BLaER1 treated with 17β-estradiol and CSF1 and Interleukin-3, amounts not matched to agents 10 nM and 100 nM (cell line): ENCODE measurements around the gene TIAM2.

Source experiments
- H3K27ac ChIP-seq, 11 experiments: shearing (Covaris generic); formaldehyde crosslinking; 2 replicates each; pipeline ENCODE4 v1.8.1; 2022
- H3K27me3 ChIP-seq, 11 experiments: shearing (Covaris generic); formaldehyde crosslinking; 2 replicates each; pipeline ENCODE4 v1.8.1; 2022
- H3K36me3 ChIP-seq, 11 experiments: shearing (Covaris generic); formaldehyde crosslinking; 2 replicates each; pipeline ENCODE4 v1.8.1; 2022
- H3K4me1 ChIP-seq, 10 experiments: shearing (Covaris generic); formaldehyde crosslinking; 2 replicates each; pipeline ENCODE4 v1.8.1; 2022
- H3K4me2 ChIP-seq, 11 experiments: shearing (Covaris generic); formaldehyde crosslinking; 2 replicates each; pipeline ENCODE4 v1.8.1; 2022
- H3K4me3 ChIP-seq, 10 experiments: shearing (Covaris generic); formaldehyde crosslinking; 2 replicates each; pipeline ENCODE4 v1.8.1; 2022
- H3K9ac ChIP-seq, 11 experiments: shearing (Covaris generic); formaldehyde crosslinking; 2 replicates each; pipeline ENCODE4 v1.8.1; 2022
- H3K9me3 ChIP-seq, 11 experiments: shearing (Covaris generic); formaldehyde crosslinking; replicated peaks in 1 of 11; 2 replicates each; pipeline ENCODE4 v1.8.1; 2022
- H4K20me1 ChIP-seq, 11 experiments: shearing (Covaris generic); formaldehyde crosslinking; 2 replicates each; pipeline ENCODE4 v1.8.1; 2022
- Cebpa-rat ChIP-seq, 11 experiments: shearing (Covaris generic); IDR thresholded peaks; 2 replicates each; pipeline ENCODE4 v1.8.1; 2022

TIAM2 gene

DNA sequence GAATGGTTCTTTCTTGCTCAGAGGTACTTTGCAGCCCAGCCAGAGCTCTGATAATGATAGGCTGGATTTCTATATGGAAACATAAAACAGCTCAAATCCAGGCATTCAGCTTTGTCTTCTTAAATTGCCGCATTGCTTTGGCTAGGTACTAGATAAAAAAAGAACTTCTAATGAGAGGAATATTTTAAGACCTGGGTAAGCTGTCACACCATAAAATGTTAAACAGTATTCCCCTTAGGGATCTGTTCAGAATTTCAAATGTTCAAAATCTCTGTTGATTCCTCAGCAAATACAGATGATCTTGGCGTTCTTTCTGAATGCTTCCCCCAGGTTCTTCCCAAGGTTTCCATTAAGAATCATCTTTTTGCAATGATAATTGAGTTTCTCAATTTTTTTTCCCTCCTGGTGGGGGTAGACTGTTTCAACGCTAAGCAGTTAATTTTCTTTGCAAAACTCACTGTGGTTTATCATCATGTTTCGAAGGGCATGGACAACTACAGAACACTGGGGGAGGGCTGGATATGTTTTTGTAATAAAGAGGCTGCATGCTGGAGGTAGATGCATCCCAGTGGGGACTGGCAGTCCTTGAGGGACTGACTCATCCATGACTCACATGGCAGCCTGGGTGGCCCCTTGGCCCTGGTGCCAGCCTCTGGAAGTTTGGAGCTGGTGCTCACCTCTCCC is 31.0 kb downstream of the TIAM2 start:
- Histone ChIP-seq H4K20me1 (no peaks in the 10 kb centered on the region), H3K27me3 (no peaks in the 10 kb centered on the region), H3K27ac (no peak overlapping the region), H3K4me2 (no peak overlapping the region), H3K9me3 (no peaks in the 10 kb centered on the region), H3K9ac (no peak overlapping the region), H3K36me3 (no peaks in the 10 kb centered on the region), H3K4me1 (peaks cover 0 to 6% (median 0%) of the 10 kb centered on the region in 10 experiments; a peak in 1 of 20 replicates), H3K4me3 (no peak overlapping the region)
- no peak for TF ChIP-seq Cebpa-rat (IDR thresholded peaks at IDR 0.05)

DNA sequence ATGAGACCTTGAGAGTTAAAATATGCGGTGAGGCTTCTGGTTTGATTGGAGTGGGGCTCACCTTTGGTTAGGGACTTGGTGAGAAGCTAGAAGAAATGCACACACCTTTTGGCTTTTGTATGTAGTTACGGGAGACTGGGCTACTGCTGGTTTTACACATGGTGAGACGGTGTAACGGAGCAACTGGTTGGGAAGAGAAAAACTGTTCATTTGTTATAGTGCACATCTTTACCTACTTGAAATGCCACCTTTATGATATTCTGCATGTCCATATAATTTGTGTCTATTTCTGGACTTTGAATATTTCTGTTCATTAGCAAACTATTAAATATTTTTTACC is 31.6 kb downstream of the TIAM2 start:
- Histone ChIP-seq H3K4me1 (peaks cover 0 to 6% (median 0%) of the 10 kb centered on the region in 10 experiments; a peak in 1 of 20 replicates), H3K4me2 (no peak overlapping the region), H3K4me3 (no peak overlapping the region), H3K9ac (no peak overlapping the region), H3K27ac (no peak overlapping the region), H4K20me1 (no peaks in the 10 kb centered on the region), H3K36me3 (no peaks in the 10 kb centered on the region), H3K9me3 (no peaks in the 10 kb centered on the region), H3K27me3 (no peaks in the 10 kb centered on the region)
- no peak for TF ChIP-seq Cebpa-rat (IDR thresholded peaks at IDR 0.05)

DNA sequence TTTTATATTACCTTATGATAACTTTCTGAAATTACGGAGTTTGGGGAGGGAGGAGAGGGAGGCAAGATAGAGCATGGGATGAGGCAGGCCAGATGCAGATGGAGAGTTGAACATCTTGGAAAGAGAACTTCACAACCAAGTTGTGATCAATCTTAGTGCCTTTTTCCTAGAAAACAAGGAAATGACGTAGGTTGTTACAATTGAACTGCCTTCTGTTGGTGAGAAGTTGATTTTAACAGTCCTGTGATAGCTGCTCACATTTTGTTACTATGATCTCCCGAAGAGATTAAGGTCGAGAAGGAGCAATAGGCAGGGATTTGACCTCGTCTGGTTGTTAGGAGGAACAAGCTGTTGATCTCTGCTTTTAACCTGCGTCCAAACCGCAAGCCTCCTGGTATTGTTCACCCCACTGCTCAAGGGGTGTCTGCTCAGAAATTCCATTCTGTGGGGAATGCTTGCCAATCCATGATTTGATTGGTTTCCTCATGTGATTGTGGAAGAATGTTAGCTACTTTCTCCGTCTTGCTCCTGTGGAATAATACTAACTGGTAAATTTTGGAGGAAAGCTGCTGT is 35.1 kb downstream of the TIAM2 start:
- no peak overlapping the region for H3K4me2 ChIP-seq
- peaks cover 0 to 6% (median 0%) of the 10 kb centered on the region in 10 experiments; a peak in 1 of 20 replicates for H3K4me1 ChIP-seq
- H3K27me3 ChIP-seq: no peaks in the 10 kb centered on the region
- 0 out of 22 replicates have a peak, but pooled peaks cover 0 to 4% (median 0%) of the 10 kb centered on the region in 11 experiments for H3K9me3 ChIP-seq
- no peaks in the 10 kb centered on the region for H4K20me1 ChIP-seq
- TF ChIP-seq Cebpa-rat (IDR thresholded peaks at IDR 0.05): no peak
- no peak overlapping the region for H3K4me3 ChIP-seq
- H3K27ac ChIP-seq: no peak overlapping the region
- no peak overlapping the region for H3K9ac ChIP-seq
- no peaks in the 10 kb centered on the region for H3K36me3 ChIP-seq

DNA sequence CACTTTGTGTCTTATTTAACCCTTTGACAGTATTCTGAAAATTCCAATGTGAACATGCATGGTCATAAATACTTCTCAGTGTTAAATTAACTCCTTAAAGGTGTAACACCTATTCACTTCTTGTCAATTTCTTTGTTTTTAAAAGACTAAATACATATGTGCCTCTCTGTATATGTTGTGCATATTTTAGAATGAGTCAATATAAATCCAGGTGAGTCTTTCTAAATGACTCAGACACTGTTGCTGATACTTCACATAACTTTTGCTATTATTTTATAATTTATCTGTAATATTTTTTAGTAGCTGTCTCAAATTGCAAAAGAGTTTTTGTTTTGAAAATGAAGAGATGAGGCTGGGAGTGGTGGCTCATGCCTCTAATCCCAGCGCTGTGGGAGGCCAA is 36.0 kb downstream of the TIAM2 start:
- Histone ChIP-seq H3K4me3 (no peak overlapping the region), H3K9me3 (0 out of 22 replicates have a peak, but pooled peaks cover 0 to 4% (median 0%) of the 10 kb centered on the region in 11 experiments), H3K36me3 (no peaks in the 10 kb centered on the region), H3K4me1 (peaks cover 0 to 6% (median 0%) of the 10 kb centered on the region in 10 experiments; a peak in 1 of 20 replicates), H3K27me3 (no peaks in the 10 kb centered on the region), H3K9ac (no peak overlapping the region), H3K4me2 (no peak overlapping the region), H4K20me1 (no peaks in the 10 kb centered on the region), H3K27ac (no peak overlapping the region)
- no peak for TF ChIP-seq Cebpa-rat (IDR thresholded peaks at IDR 0.05)

DNA sequence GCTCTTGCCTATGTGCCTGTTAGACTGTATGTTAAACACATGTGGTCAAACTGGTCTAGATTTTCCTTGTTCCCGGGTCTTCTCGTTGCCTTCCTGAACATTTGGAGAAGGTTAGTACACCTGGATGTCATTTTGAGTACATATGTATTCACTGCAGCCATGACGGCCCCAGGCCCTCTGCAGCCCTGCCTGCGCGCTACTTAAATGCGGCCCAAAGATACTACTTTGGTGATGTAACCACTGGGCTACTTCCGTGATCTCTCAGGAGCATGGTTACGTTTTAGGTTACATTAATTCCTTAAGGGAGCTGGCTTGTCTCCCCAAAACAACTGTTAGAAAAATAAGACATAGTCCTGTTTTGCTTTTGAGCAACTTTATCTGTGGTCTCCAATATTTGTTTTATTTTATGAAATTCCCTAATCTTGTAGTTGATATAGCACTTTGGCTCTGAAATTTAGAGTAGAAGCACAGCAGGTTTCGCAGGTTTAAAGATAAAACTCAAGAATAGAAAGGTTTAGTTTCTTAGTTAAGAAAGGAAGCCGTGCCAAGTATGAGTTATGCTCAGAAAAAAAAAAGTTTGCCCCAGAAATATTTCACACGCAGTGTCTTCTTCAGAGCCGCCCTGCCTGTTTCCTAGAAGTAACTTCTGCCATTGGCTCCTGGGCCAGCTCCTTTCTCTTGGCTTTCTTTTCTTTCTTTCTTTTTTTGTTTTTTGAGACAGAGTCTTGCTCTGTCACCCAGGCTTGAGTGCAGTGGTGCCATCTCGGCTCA is 38.1 kb downstream of the TIAM2 start:
- no peak overlapping the region for H3K9ac ChIP-seq
- H3K4me2 ChIP-seq: no peak overlapping the region
- H3K27ac ChIP-seq: no peak overlapping the region
- no peak overlapping the region for H3K4me3 ChIP-seq
- no peak for TF ChIP-seq Cebpa-rat (IDR thresholded peaks at IDR 0.05)
- H3K27me3 ChIP-seq: no peaks in the 10 kb centered on the region
- H4K20me1 ChIP-seq: no peaks in the 10 kb centered on the region
- no peaks in the 10 kb centered on the region for H3K4me1 ChIP-seq
- no peaks in the 10 kb centered on the region for H3K36me3 ChIP-seq
- 0 out of 22 replicates have a peak, but pooled peaks cover 0 to 4% (median 0%) of the 10 kb centered on the region in 11 experiments for H3K9me3 ChIP-seq

DNA sequence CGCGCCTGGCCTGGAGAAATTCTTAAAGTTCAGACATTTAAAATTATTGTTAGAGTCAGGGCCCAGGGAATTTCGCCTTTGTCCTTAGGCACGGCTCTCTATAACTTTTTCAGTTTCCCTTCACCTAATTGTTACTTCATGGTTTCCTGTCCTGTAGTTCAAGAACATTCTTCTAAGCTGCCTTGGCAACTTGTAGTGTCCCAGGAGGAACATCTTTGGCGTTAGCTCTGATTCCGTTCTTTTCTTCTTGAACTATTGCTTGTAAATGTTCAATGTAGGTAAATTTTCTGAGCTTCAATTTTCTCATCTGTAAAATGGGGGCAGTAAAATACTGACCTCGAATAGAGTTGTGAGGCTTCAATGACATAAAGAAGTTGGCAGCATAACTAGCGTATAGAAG is 41.8 kb downstream of the TIAM2 start:
- H3K4me1 ChIP-seq: no peaks in the 10 kb centered on the region
- TF ChIP-seq Cebpa-rat (IDR thresholded peaks at IDR 0.05): no peak
- H4K20me1 ChIP-seq: no peaks in the 10 kb centered on the region
- H3K27ac ChIP-seq: no peak overlapping the region
- H3K27me3 ChIP-seq: no peaks in the 10 kb centered on the region
- no peak overlapping the region for H3K4me2 ChIP-seq
- H3K36me3 ChIP-seq: no peaks in the 10 kb centered on the region
- no peak overlapping the region for H3K9ac ChIP-seq
- H3K9me3 ChIP-seq: 0 out of 22 replicates have a peak, but pooled peaks cover 0 to 4% (median 0%) of the 10 kb centered on the region in 11 experiments
- H3K4me3 ChIP-seq: no peak overlapping the region

DNA sequence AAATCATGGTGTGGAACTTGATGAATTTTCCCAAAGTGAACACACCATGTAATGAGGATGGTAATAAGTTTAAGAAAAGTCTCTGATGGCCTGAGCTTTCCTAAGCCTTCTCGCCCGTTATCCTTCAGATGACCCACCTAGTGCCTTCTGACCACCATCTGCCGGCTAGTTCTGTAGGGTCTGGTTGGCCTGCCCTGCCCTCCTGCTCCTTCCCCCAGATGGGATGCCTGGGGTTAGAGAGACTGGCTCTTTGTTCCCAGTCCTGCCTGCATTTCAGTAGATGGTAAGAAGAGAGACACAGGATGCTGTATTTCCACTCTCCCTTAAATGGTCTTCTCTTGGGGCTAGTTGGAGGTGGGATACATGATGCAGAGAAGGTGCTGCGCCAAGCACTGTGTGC is 43.0 kb downstream of the TIAM2 start:
- no peak overlapping the region for H3K4me3 ChIP-seq
- H3K27me3 ChIP-seq: no peaks in the 10 kb centered on the region
- H3K9me3 ChIP-seq: 0 out of 22 replicates have a peak, but pooled peaks cover 0 to 4% (median 0%) of the 10 kb centered on the region in 11 experiments

DNA sequence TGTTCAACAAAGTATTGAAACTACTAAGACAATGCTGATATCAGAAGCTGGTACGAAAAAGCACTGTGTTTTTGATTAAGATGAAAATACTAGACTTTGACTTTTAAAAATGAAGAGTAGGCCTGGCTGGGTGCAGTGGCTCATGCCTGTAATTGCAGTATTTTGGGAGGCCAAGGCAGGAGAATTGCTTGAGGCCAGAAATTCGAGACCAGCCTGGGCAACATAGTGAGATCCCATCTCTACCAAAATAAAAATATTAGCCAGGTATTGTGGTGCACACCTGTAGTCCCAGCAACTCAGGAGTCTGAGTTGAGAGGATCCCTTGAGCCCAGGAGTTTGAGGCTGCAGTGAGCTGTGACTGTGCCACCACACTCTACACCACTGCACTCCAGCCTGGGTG is 43.4 kb downstream of the TIAM2 start:
- Histone ChIP-seq H3K9ac (no peak overlapping the region), H3K27ac (no peak overlapping the region), H3K36me3 (no peaks in the 10 kb centered on the region), H3K4me3 (no peak overlapping the region), H4K20me1 (no peaks in the 10 kb centered on the region), H3K27me3 (no peaks in the 10 kb centered on the region), H3K9me3 (0 out of 22 replicates have a peak, but pooled peaks cover 0 to 4% (median 0%) of the 10 kb centered on the region in 11 experiments), H3K4me1 (no peaks in the 10 kb centered on the region), H3K4me2 (no peak overlapping the region)
- TF ChIP-seq Cebpa-rat (IDR thresholded peaks at IDR 0.05): no peak

More for the DNA sequence above, 43.0 kb downstream of the TIAM2 start:
- no peak overlapping the region for H3K9ac ChIP-seq
- no peak overlapping the region for H3K4me2 ChIP-seq
- H4K20me1 ChIP-seq: no peaks in the 10 kb centered on the region
- no peak for TF ChIP-seq Cebpa-rat (IDR thresholded peaks at IDR 0.05)
- no peaks in the 10 kb centered on the region for H3K4me1 ChIP-seq
- H3K27ac ChIP-seq: no peak overlapping the region
- no peaks in the 10 kb centered on the region for H3K36me3 ChIP-seq

DNA sequence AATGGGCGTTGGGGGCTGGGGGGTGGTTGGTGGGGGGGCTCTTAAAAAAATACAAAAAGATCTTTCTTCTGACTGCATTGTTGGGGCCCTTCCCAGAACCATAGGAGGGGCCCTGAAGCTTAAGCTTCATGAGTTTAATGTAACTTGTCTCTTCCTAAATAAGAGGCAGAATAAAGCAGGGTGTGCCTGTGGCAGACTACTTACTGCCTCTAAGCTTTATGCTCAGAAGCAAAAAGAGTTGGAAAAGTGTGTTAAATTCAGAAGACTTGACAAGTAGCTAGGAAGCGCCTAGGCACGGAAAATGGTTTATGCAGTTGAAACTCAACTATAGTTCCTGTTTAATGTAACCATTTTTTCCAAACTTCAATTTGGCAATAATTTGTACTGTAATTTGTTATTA is 44.5 kb downstream of the TIAM2 start:
- H3K4me2 ChIP-seq: no peak overlapping the region
- no peak overlapping the region for H3K4me3 ChIP-seq
- no peaks in the 10 kb centered on the region for H3K27me3 ChIP-seq
- TF ChIP-seq Cebpa-rat (IDR thresholded peaks at IDR 0.05): no peak
- H3K4me1 ChIP-seq: no peaks in the 10 kb centered on the region
- no peak overlapping the region for H3K9ac ChIP-seq
- 0 out of 22 replicates have a peak, but pooled peaks cover 0 to 1% (median 0%) of the 10 kb centered on the region in 11 experiments for H3K9me3 ChIP-seq
- H3K27ac ChIP-seq: no peak overlapping the region
- H3K36me3 ChIP-seq: no peaks in the 10 kb centered on the region
- H4K20me1 ChIP-seq: no peaks in the 10 kb centered on the region
